ENCODE results near the gene CA6.
A peak's percentile ranks its signal among the peaks of the same experiment; 100 is the strongest.
"Not testable (repeated sequence)": the region's sequence is repeated elsewhere in the genome, so short reads cannot be mapped to it uniquely, and the experiment has no call there.

Gene CA6

GRCh38 chr1:8930116-8930515 lies 15.6 kb upstream of the CA6 start:
- DNase-seq: no peak

DNA sequence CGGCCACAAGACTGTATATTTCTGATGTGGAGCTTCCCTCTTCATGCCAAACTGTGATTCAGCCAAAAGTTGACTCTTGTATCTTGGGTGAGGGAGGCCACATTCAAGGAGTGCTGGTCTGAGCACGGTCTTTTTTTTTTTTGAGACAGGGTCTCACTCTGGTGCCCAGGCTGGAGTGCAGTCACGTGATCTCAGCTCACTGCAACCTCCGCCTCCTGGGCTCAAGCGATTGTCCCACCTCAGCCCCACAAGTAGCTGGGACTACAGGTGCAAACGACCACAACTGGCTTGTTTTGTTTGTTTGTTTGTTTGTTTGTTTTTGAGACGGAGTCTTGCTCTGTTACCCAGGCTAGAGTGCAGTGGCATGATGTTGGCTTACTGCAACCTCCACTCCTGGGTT lies 8.6 kb upstream of the CA6 start:
- DNase-seq: not testable (repeated sequence)

- no peak for DNase-seq
Observed at GRCh38 chr1:8937701-8938100, 8.0 kb upstream of the CA6 start.

- no peak for DNase-seq
Observed at GRCh38 chr1:8938232-8938999, 7.3 kb upstream of the CA6 start.

DNA sequence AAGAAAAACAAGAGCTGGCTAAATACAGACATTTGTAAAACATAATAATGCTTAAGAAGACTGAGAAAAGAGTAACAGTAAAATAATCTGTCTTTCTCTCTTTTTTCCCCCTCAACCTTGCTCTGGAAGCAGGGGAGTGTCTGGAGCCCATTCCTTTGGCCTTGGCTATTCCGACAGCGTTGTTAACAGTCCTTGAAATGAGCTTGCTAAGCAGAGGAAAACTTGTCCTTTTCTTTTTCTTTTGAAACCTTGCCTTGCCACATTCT lies 6.7 kb upstream of the CA6 start:
- no peak for DNase-seq

DNA sequence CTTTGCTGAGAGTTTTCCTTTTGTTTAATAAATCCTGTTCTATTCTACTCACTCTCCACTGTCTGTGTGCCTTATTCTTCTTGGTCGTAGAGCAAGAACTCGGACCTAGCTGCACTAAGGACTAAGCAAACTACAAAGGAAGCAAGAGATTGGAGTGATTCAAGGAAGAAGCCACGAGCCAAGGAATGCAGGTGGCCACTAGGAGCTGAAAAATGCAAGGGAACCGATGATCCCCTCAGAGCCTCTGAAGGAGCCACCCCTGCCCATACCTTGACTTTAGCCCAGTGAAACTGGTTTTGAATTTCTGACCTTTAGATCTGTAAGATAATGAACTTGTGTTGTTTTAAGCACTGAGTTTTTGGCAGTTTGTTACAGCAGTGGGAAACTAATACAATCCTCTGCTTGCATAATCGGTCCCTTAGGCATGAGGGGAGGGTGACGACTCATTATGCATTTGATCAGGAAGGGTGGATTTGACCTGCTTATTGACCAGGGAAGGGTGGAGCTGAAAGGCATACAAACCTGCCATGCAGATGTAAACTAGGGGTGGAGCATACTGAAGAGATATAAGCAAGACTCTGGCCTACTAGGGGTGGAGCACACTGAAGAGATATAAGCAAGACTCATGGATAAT lies 6.2 kb upstream of the CA6 start:
- peak in 1 of 2 donors; percentile 2 for DNase-seq

DNA sequence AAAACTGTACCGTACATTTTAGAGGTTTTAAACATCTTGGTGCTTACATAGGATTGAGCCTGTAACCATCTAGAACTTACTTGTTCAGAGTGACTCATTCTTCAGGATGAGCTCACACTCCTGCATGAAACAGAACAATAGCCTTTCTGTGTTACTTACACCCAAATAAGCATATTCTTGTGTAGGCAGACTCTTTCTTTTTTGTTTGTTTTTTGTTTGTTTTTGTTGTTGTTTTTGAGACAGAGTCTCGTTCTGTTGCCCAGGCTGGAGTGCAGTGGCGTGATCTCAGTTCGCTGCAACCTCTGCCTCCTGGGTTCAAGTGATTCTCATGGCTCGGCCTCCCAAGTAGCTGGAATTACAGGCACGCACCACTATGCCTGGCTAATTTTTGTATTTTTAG lies 3.8 kb upstream of the CA6 start:
- DNase-seq: peak in 1 of 2 donors; percentile 1

DNA sequence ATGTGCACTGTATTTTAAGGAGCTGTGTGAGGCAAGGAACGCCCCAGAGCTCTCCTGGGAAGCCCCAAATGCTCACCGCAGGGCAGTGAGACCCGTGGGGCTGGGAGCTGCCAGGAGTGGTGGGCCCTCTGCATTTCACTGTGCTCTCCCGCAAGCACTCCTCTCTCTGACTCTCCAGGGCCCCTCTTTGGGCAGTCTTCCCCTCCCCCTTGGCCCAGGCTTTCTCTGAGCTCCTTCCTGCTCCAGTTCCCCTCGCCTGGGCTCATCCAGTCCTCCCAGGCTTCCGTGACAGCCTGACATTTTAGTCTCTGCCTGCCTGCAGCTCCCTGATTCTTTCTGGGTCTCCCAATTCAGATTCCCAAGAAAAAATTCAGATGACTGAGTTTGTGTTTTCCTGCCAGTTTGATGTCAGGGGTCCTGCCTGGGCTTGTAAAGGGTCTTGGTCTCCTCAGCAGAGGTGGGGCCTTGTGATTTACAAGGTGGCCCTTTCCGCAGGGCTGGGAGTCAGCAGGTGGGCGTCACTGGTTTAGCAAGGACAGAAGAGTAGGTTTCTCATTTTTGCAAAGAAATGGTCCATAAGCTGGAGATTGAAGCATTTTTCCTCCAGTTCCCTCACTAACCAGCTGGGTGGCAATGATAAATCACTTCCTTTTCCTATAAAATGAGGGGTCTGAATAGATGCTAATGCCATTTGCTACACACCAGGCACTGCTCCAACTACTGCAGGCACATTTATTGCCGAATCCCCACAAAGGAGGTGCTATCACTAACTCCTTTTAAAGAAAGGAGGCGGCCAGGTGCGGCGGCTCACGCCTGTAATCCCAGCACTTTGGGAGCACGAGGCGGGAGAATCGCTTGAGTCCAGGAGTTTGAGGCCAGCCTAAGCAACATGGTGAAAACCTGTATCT lies 1.9 kb upstream of the CA6 start:
- no peak for DNase-seq

- no peak for DNase-seq
Observed at GRCh38 chr1:8947127-8947691, 1.5 kb downstream of the CA6 start.

DNA sequence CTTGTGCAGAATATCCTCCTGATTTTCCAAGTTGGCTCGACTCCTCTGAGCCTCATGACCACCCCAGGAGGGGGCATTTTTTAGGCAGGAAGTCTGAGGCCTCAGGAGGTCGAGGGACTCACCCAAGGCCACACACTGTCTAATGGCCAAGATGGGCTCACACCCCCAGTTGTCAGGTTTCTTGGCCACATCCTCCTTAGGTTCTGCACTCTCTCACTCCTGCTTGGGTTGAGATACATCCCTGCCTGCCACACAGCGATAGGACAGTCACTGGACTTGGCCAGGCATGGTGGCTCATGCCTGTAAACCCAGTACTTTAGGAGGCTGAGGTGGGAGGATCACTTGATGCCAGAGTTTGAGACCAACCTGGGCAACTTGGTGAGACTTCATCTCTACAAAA lies 4.6 kb downstream of the CA6 start:
- DNase-seq: no peak

DNA sequence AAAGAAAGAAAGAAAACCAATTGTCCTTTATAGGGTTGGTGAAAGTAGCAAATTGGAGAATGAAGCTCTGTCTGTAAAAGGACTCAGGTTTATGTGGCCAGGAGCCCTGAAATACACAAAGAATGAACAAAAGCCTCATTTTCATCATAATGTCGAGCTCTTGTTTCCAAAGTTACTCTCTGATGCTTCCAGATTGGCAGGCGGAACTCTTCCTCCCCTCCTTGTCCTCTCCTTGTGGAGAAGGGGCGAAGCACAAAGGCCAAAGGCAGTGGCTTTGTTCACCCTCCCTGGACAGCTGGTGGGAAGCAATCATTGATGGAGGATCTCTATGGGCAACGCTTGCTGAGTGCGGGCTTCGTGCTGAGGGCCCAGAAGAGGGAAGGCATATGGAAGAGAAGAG lies 5.6 kb downstream of the CA6 start:
- DNase-seq: no peak

GRCh38 chr1:8955406-8955805 lies 9.7 kb downstream of the CA6 start:
- no peak for DNase-seq

- no peak for DNase-seq
Observed at GRCh38 chr1:8956461-8957349, 11.0 kb downstream of the CA6 start.

GRCh38 chr1:8962812-8963530 lies 17.3 kb downstream of the CA6 start:
- peak; percentile 29 to 64 for DNase-seq

- no peak for DNase-seq
Observed at GRCh38 chr1:8963963-8964362, 18.3 kb downstream of the CA6 start.

- DNase-seq: no peak
Observed at GRCh38 chr1:8965121-8965820, 19.6 kb downstream of the CA6 start.

DNA sequence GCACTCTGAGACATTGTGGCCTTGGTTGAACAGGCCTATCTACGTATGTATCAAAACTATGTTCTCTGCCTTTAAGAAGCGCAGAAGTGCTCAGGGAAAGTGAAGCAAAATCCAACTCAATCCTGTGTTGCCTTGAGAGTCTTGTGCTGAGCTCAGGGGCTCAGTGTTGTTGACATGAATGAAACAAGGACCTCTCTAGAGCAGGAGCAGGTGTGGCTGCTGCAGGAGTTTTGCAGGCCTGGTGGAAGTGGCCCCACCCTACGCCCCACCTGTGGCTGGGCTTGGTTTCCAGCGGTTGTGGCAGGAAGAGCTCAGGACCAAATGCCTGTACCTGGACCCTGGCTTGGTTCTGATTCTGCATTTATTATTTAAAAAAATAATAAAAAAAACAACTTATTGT lies 20.9 kb downstream of the CA6 start:
- no peak for DNase-seq

GRCh38 chr1:8968902-8969301 lies 23.2 kb downstream of the CA6 start:
- not testable (repeated sequence) for DNase-seq

DNA sequence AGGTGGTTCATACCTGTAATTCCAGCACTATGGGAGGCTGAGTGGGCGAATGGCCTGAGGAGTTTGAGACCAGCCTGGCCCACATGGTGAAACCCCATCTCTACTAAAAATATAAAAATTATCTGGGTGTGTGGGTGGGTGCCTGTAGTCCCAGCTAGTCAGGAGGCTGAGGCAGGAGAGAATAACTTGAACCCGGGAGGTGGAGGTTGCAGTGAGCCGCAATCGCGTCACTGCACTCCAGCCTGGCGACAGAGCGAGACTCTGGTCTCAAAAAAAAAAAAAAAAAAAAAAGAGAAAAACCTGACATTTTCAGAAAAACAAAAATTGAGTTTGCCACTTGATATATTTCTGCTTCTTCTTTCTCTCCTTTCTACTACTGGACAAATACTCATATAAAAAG lies 24.3 kb downstream of the CA6 start:
- no peak for DNase-seq

DNA sequence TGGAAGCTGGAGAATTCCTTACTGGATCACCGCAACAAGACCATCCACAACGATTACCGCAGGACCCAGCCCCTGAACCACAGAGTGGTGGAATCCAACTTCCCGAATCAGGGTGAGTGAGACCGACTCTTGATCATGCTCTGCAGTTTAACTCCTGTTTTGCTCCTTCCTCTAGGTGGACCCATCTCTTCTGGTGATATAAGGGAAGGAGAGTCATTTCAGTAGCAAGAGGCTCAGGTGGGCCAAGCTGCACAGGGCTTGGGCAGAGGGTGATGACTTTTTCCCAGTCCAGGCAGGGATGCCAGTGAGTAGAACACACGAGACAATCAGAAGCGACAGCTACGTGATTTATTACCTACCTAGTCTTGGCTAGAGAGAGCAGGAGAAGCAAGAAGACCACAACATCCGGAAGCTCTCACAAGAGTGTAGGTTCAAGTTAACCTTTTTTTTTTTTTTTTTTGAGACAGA lies 25.2 kb downstream of the CA6 start:
- DNase-seq: no peak

DNA sequence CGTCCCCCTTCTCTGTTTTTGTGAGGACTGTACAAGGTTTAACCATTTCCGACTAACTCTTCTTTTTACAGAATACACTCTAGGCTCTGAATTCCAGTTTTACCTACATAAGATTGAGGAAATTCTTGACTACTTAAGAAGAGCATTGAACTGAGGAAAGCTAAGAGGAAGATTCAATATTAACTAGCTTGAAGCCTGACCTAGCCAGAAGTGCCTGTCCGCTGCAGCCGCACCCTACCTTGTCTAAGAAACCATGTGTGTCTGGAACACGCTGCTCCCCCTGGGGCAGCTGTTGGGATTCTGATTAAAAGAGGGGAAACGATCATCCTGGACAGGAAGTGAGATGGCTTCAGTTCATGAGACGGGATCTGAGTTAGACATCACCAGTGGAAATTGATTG lies 28.9 kb downstream of the CA6 start:
- no peak for DNase-seq
